ENCODE results near the gene GTF3C1. TPM values are rescaled to one million over a fixed set of nuclear protein-coding genes. Genes with fewer than 3 reads are reported as not detected.
A peak's percentile ranks its signal among the peaks of the same experiment; 100 is the strongest.

Gene GTF3C1
- total RNA-seq, 1 donor from 2014 or later = 57.1 TPM

GRCh38 chr16:27431773-27432532 is 117.8 kb downstream of the GTF3C1 start:
- DNase-seq (no peak), ATAC-seq (no peak)
- no peaks in the 10 kb centered on the region for H3K4me1 ChIP-seq
- no peaks in the 10 kb centered on the region for H3K36me3 ChIP-seq
- TF ChIP-seq, protein P1, sequence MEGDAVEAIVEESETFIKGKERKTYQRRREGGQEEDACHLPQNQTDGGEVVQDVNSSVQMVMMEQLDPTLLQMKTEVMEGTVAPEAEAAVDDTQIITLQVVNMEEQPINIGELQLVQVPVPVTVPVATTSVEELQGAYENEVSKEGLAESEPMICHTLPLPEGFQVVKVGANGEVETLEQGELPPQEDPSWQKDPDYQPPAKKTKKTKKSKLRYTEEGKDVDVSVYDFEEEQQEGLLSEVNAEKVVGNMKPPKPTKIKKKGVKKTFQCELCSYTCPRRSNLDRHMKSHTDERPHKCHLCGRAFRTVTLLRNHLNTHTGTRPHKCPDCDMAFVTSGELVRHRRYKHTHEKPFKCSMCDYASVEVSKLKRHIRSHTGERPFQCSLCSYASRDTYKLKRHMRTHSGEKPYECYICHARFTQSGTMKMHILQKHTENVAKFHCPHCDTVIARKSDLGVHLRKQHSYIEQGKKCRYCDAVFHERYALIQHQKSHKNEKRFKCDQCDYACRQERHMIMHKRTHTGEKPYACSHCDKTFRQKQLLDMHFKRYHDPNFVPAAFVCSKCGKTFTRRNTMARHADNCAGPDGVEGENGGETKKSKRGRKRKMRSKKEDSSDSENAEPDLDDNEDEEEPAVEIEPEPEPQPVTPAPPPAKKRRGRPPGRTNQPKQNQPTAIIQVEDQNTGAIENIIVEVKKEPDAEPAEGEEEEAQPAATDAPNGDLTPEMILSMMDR (IDR thresholded peaks at IDR 0.05) = no peak
- no peak overlapping the region for H3K4me3 ChIP-seq
- no peaks in the 10 kb centered on the region for H3K9me3 ChIP-seq
- peaks cover 5% of the 10 kb centered on the region for H3K27me3 ChIP-seq (ENCODE audit: low read depth)
- intact Hi-C loops (cut with DNase I) = no loop called here
- H3K27ac ChIP-seq = no peak overlapping the region

- Histone ChIP-seq H3K4me3 (no peak overlapping the region), H3K27ac (no peak overlapping the region), H3K4me1 (no peaks in the 10 kb centered on the region), H3K36me3 (no peaks in the 10 kb centered on the region), H3K9me3 (no peaks in the 10 kb centered on the region), H3K27me3 (ENCODE audit: low read depth) (peaks cover 5% of the 10 kb centered on the region)
- intact Hi-C loops (cut with DNase I) = no loop called here
- TF ChIP-seq, protein P1 (IDR thresholded peaks at IDR 0.05) = no peak
- ATAC-seq = peak in 1 of 2 donors; percentile 26
- DNase-seq = no peak
Measured at GRCh38 chr16:27430923-27431484, 118.7 kb downstream of the GTF3C1 start.

GRCh38 chr16:27430512-27430911 is 119.2 kb downstream of the GTF3C1 start:
- H3K27me3 ChIP-seq (ENCODE audit: low read depth) = peaks cover 5% of the 10 kb centered on the region
- DNase-seq (no peak), ATAC-seq (no peak)
- intact Hi-C loops (cut with DNase I) = no loop called here
- TF ChIP-seq, protein P1 (IDR thresholded peaks at IDR 0.05) = no peak
- no peak overlapping the region for H3K4me3 ChIP-seq
- no peaks in the 10 kb centered on the region for H3K4me1 ChIP-seq
- no peak overlapping the region for H3K27ac ChIP-seq
- H3K36me3 ChIP-seq = no peaks in the 10 kb centered on the region
- H3K9me3 ChIP-seq = no peaks in the 10 kb centered on the region

DNA sequence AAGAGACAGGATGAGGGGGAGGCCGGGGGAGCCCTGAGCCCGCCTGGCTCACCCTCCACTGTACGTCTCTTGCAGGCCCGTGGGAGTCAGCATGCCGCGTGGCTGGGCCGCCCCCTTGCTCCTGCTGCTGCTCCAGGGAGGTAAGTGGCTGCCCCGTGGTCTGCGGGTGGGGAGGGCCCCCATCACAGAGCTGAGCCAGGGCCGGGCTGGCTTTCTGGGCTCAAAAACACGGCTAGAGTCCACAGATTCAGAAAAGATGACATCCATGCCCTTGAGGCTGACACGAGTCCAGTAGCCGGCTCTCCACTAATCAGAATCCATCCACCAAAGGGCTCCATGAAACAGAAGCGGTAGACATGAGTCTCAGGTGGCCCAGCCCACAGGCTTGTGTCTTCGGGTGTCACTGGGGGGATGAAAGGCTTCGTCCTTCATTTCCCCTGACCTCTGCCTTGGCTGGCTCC is 119.7 kb downstream of the GTF3C1 start:
- TF ChIP-seq, protein P1 (IDR thresholded peaks at IDR 0.05) = no peak
- ATAC-seq (no peak), DNase-seq (no peak)
- Histone ChIP-seq H3K4me1 (no peaks in the 10 kb centered on the region), H3K27me3 (ENCODE audit: low read depth) (peaks cover 5% of the 10 kb centered on the region), H3K36me3 (no peaks in the 10 kb centered on the region), H3K9me3 (no peaks in the 10 kb centered on the region), H3K4me3 (no peak overlapping the region), H3K27ac (no peak overlapping the region)
- intact Hi-C loops (cut with DNase I) = no loop called here

GRCh38 chr16:27429330-27429871 is 120.3 kb downstream of the GTF3C1 start:
- peaks cover 5% of the 10 kb centered on the region for H3K27me3 ChIP-seq (ENCODE audit: low read depth)
- ATAC-seq = no peak

More at GRCh38 chr16:27429330-27429871, 120.3 kb downstream of the GTF3C1 start:
- Histone ChIP-seq H3K4me1 (no peaks in the 10 kb centered on the region), H3K9me3 (no peaks in the 10 kb centered on the region), H3K27ac (no peak overlapping the region), H3K4me3 (no peak overlapping the region), H3K36me3 (no peaks in the 10 kb centered on the region)
- DNase-seq = no peak
- intact Hi-C loops (cut with DNase I) = no loop called here
- TF ChIP-seq, protein P1 (IDR thresholded peaks at IDR 0.05) = no peak
